GM18498 (cell line): ENCODE data around the gene COL4A2.
"Not testable (repeated sequence)": the region's sequence is repeated elsewhere in the genome, so short reads cannot be mapped to it uniquely, and the experiment has no call there.

ENCODE experiments used
- ATAC-seq: cut with Tn5 transposase; IDR thresholded peaks from one replicate; pipeline ENCODE4 v1.9.1; 2021; ENCODE audit warnings: mild to moderate bottlenecking, moderate library complexity; ENCODE audit not compliant: unreplicated experiment

COL4A2 gene

GRCh38 chr13:110305949-110306339, 1.1 kb upstream of the COL4A2 start:
- ATAC-seq, result no peak

- ATAC-seq, result no peak
Observed at GRCh38 chr13:110306340-110306959, 634 bp upstream of the COL4A2 start.

GRCh38 chr13:110307767-110308655, 927 bp downstream of the COL4A2 start:
- ATAC-seq, result no peak

- no peak for ATAC-seq
Observed at GRCh38 chr13:110308656-110309359, 1.7 kb downstream of the COL4A2 start.

- ATAC-seq, result no peak
Observed at GRCh38 chr13:110309661-110310524, 2.8 kb downstream of the COL4A2 start.

- ATAC-seq, result no peak
Observed at GRCh38 chr13:110310541-110311442, 3.7 kb downstream of the COL4A2 start.

GRCh38 chr13:110311443-110312338, 4.6 kb downstream of the COL4A2 start:
- no peak for ATAC-seq

- no peak for ATAC-seq
Observed at GRCh38 chr13:110312339-110313031, 5.4 kb downstream of the COL4A2 start.

GRCh38 chr13:110313261-110313660, 6.2 kb downstream of the COL4A2 start:
- not testable (repeated sequence) for ATAC-seq

GRCh38 chr13:110313733-110314132, 6.6 kb downstream of the COL4A2 start:
- ATAC-seq, result not testable (repeated sequence)

GRCh38 chr13:110314516-110315245, 7.6 kb downstream of the COL4A2 start:
- ATAC-seq, result no peak

- no peak for ATAC-seq
Observed at GRCh38 chr13:110316196-110316595, 9.1 kb downstream of the COL4A2 start.

GRCh38 chr13:110317093-110317492, 10.0 kb downstream of the COL4A2 start:
- no peak for ATAC-seq

GRCh38 chr13:110317496-110318195, 10.6 kb downstream of the COL4A2 start:
- ATAC-seq, result no peak

GRCh38 chr13:110318920-110319319, 11.8 kb downstream of the COL4A2 start:
- ATAC-seq, result no peak

- ATAC-seq, result no peak
Observed at GRCh38 chr13:110319397-110319773, 12.3 kb downstream of the COL4A2 start.
